GM12878 (cell line): Measurements from ENCODE around the gene TMEM179B. TPM values are rescaled to one million over a fixed set of nuclear protein-coding genes. Genes with fewer than 3 reads are reported as not detected.

Experiments
- ATAC-seq: fragments of 200-7000 bp; cut with Tn5 transposase; 3 replicates; pipeline ENCODE4 v1.9.1; 2020; ENCODE audit warnings: mild to moderate bottlenecking, moderate library complexity
- BruUV-seq: library from RNA; stranded (reverse); fragments of 400-500 nt; replicated peaks from 2 replicates; lab custom pipeline; 2021; lab: Mats Ljungman, UMichigan
- CTCF ChIA-PET: fragments of 300-600 bp; sonication (Branson Sonifier 250); formaldehyde crosslinking; extraction: SDS; loops from one replicate; lab custom pipeline; 2021; ENCODE audit warnings: inconsistent platforms; lab: Yijun Ruan, JAX
- POLR2A ChIA-PET: fragments of 350-600 bp; formaldehyde crosslinking; extraction: SDS; loops from one replicate; lab custom pipeline; 2021; ENCODE audit warnings: inconsistent platforms; lab: Charles Lee
- RAD21 ChIA-PET: fragments of 300-600 bp; sonication (Branson Sonifier 250); formaldehyde crosslinking; loops from one replicate; lab custom pipeline; 2023; ENCODE audit warnings: antibody characterized with exemption; ENCODE audit not compliant: unreplicated experiment; lab: Charles Lee
- SMC1A ChIA-PET: fragments of 300-600 bp; sonication (Branson Sonifier 250); formaldehyde crosslinking; loops from one replicate; lab custom pipeline; 2023; ENCODE audit not compliant: unreplicated experiment, uncharacterized antibody; lab: Charles Lee
- DNase-seq: peaks from one replicate; pipeline ENCODE4 v3.0.0-alpha.2; 2011; ENCODE audit warnings: low read depth, low spot score
- FAIRE-seq: peaks from 3 replicates; lab custom pipeline; 2011; peaks lifted over from hg19 to GRCh38; lab: Jason Lieb, UNC
- H2AFZ ChIP-seq: 2 replicates; pipeline ENCODE4 v1.6.0; 2011; ENCODE audit warnings: low read depth, low read length, control low read depth; ENCODE audit not compliant: control insufficient read depth
- H3K27ac ChIP-seq: 2 replicates; pipeline ENCODE4 v1.5.1; 2011; ENCODE audit warnings: control low read depth; ENCODE audit not compliant: control insufficient read depth, insufficient read depth
- H3K27me3 ChIP-seq, 2 experiments: replicated peaks in 1 of 2; 2 replicates each; pipeline versions ENCODE4 v1.6.0 to v1.6.1; 2011; ENCODE audit warnings: low read length in 1 of 2; ENCODE audit not compliant: control insufficient read depth in 2 of 2, insufficient read depth in 2 of 2
- H3K36me3 ChIP-seq, 2 experiments: 2 replicates each; pipeline ENCODE4 v1.5.1; 2011; ENCODE audit warnings: low read length in 1 of 2; ENCODE audit not compliant: control insufficient read depth in 2 of 2, insufficient read depth in 2 of 2
- H3K4me1 ChIP-seq: 2 replicates; pipeline ENCODE4 v1.6.1; 2011; ENCODE audit warnings: mild to moderate bottlenecking, low read length, moderate library complexity, mixed read lengths; ENCODE audit not compliant: control insufficient read depth, insufficient read depth
- H3K4me2 ChIP-seq: 2 replicates; pipeline ENCODE4 v1.6.0; 2011; ENCODE audit warnings: control low read depth; ENCODE audit not compliant: control insufficient read depth, insufficient read depth
- H3K4me3 ChIP-seq: fragments of 200-600 bp; sonication (generic); 2 replicates; pipeline ENCODE4 v1.5.1; 2016
- H3K79me2 ChIP-seq: 2 replicates; pipeline ENCODE4 v1.6.0; 2011; ENCODE audit warnings: low read length; ENCODE audit not compliant: control insufficient read depth, insufficient read depth
- H3K9ac ChIP-seq: 2 replicates; pipeline ENCODE4 v1.8.0; 2011; ENCODE audit warnings: low read length, control low read depth, mixed read lengths; ENCODE audit not compliant: control insufficient read depth, insufficient read depth
- H3K9me3 ChIP-seq: replicated peaks from 3 replicates; pipeline ENCODE4 v1.5.1; 2011; ENCODE audit warnings: mild to moderate bottlenecking, low read length; ENCODE audit not compliant: control insufficient read depth, insufficient read depth
- H4K20me1 ChIP-seq: 2 replicates; pipeline ENCODE4 v1.6.0; 2011; ENCODE audit not compliant: control insufficient read depth, insufficient read depth
- BCL11A ChIP-seq: IDR thresholded peaks from 2 replicates; pipeline ENCODE4 v1.6.1; 2011; ENCODE audit warnings: low read depth, low read length
- RCOR1 ChIP-seq: conservative IDR thresholded peaks from 2 replicates; pipeline ENCODE4 v1.6.1; 2012; ENCODE audit warnings: low read depth, low read length, improper control_type of control experiment
- ZSCAN29 ChIP-seq: fragments of 450-650 bp; IDR thresholded peaks from 2 replicates; pipeline ENCODE4 v1.6.1; 2017; ENCODE audit warnings: mild to moderate bottlenecking, moderate library complexity
- WGBS: methylation state at CpG from one replicate; pipeline ENCODE4 v1.1.6; 2016; ENCODE audit warnings: low lambda C conversion rate; ENCODE audit not compliant: insufficient replicate concordance, insufficient coverage; ENCODE audit errors: missing lambda C conversion rate; 5-methylcytosine and 5-hydroxymethylcytosine counted together
- in situ Hi-C: fragments of 300-500 bp; cut with MboI; formaldehyde crosslinking; loops from 9 replicates; pipeline ENCODE4 v1.14.3; 2018; ENCODE audit warnings: mixed read lengths
- intact Hi-C: fragments of 100-400 bp; cut with micrococcal nuclease; formaldehyde crosslinking; loops from one replicate; pipeline ENCODE4 v1.14.2; 2022; ENCODE audit not compliant: unreplicated experiment
- polyA plus RNA-seq, 11 experiments: library from polyadenylated mRNA; depleted of rRNA in 4 of 11; unstranded in 6 of 11; stranded (reverse) in 5 of 11; fragments of >200 nt; fragmentation: Nextera tagmentation in 4 of 11; fragmentation: Illumina TruSeq in 1 of 11; extraction: Ambion mirVana in 4 of 11; extraction: Trizol in 1 of 11; gene quantifications; 1 replicate in 1 of 11; 2 replicates in 10 of 11; pipeline versions ENCODE4 v1.2.1 to v1.2.3, GENCODE V29; 2011 to 2016; ENCODE audit warnings: inconsistent platforms in 2 of 11, missing spikeins in 2 of 11, low read depth in 1 of 11
- total RNA-seq, 4 experiments: library from RNA; depleted of rRNA in 3 of 4; stranded (reverse); fragments of >200 nt in 3 of 4; fragmentation: Illumina TruSeq in 1 of 4; extraction: Trizol in 1 of 4; gene quantifications; 2 replicates each; pipeline versions ENCODE4 v1.2.1 to v1.2.3, GENCODE V29; 2013 to 2021
- TF ChIP-seq, protein P1 (sequence below): fragments of 450-650 bp; IDR thresholded peaks from 2 replicates; pipeline ENCODE4 v1.6.1; 2014; ENCODE audit warnings: mild to moderate bottlenecking
- TF ChIP-seq, protein P2 (sequence below): fragments of 450-650 bp; IDR thresholded peaks from 2 replicates; pipeline ENCODE4 v1.6.1; 2018; ENCODE audit warnings: borderline replicate concordance, mild to moderate bottlenecking; ENCODE audit not compliant: partially characterized antibody

TMEM179B gene
- total and polyA plus RNA-seq, 10 of the 15 experiments (the other 5 are each of a cell fraction or from before 2014, with no cell fraction given): 21.7 to 82.4 (median 42.0) TPM

DNA sequence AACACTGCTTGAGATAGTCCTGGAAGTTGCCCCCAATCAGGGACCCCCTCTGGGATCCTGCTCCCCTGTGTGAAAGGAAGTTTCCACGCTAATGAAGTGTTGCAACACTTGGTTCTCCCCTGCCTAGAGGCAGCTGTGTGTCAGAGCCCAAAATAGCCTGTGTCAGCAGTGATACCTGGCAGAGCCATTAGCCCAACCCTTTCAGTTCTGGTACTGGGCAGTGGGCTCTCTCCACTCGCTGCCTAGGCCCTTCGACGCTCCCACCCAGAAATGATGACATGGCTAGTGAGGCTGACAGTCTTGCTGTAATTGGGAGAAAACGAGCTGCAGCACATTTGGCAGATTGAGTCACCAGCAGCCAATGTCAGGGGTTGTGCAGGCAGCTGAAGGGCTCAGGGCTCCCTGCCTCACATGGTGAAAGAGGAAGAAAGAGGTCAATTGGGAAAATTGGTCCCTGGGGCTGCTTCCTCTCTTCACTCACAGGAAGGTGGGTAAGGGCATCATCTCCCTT lies 19.5 kb downstream of the TMEM179B start:
- Histone ChIP-seq H3K4me1 (peaks cover 15% of the 10 kb centered on the region), H3K36me3 (peaks cover 2 to 13% of the 10 kb centered on the region in 2 experiments; a peak in 3 of 4 replicates), H3K9ac (peak overlapping the region; percentile 95), H2AFZ (no peak overlapping the region; the same call in 1 of the 2 replicates), H3K79me2 (peaks cover 25% of the 10 kb centered on the region), H4K20me1 (no peaks in the 10 kb centered on the region), H3K27me3 (no peaks in the 10 kb centered on the region), H3K27ac (peak overlapping the region; percentile 69), H3K4me3 (peak overlapping the region; percentile 85; the same call in 1 of the 2 replicates), H3K4me2 (peak overlapping the region; percentile 91), H3K9me3 (no peaks in the 10 kb centered on the region)
- ChIA-PET POLR2A (interaction anchor here (0.5 to 2.2 kb wide), 19 partner anchors 8 to 1398 kb away, joined by 3 to 17 read pairs (median 6); partner anchors contain the start of genes STX5, TEX54, TMEM179B and TMEM223), CTCF (interaction anchor here (0.9 to 1.9 kb wide), 5 partner anchors 9 to 125 kb away, joined by 3 to 15 read pairs (median 3); no protein-coding TSS in a partner anchor), SMC1A (interaction anchor here (0.6 to 2.1 kb wide), 9 partner anchors 9 to 142 kb away, joined by 3 to 10 read pairs (median 3); partner anchors contain the start of gene STX5), RAD21 (interaction anchor here (0.9 to 2.0 kb wide), 8 partner anchors 9 to 141 kb away, joined by 3 to 9 read pairs (median 4); partner anchors contain the start of genes C11orf98, CSKMT, STX5 and TEX54)
- DNase-seq (no peak), FAIRE-seq (no peak), ATAC-seq (no peak)
- intact Hi-C loops (no loop called here), in situ Hi-C loops (no loop called here)
- TF ChIP-seq, protein P1, sequence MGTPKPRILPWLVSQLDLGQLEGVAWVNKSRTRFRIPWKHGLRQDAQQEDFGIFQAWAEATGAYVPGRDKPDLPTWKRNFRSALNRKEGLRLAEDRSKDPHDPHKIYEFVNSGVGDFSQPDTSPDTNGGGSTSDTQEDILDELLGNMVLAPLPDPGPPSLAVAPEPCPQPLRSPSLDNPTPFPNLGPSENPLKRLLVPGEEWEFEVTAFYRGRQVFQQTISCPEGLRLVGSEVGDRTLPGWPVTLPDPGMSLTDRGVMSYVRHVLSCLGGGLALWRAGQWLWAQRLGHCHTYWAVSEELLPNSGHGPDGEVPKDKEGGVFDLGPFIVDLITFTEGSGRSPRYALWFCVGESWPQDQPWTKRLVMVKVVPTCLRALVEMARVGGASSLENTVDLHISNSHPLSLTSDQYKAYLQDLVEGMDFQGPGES: no peak
- TF ChIP-seq ZSCAN29 (no peak), RCOR1 (no peak), BCL11A (no peak)
- TF ChIP-seq, protein P2, sequence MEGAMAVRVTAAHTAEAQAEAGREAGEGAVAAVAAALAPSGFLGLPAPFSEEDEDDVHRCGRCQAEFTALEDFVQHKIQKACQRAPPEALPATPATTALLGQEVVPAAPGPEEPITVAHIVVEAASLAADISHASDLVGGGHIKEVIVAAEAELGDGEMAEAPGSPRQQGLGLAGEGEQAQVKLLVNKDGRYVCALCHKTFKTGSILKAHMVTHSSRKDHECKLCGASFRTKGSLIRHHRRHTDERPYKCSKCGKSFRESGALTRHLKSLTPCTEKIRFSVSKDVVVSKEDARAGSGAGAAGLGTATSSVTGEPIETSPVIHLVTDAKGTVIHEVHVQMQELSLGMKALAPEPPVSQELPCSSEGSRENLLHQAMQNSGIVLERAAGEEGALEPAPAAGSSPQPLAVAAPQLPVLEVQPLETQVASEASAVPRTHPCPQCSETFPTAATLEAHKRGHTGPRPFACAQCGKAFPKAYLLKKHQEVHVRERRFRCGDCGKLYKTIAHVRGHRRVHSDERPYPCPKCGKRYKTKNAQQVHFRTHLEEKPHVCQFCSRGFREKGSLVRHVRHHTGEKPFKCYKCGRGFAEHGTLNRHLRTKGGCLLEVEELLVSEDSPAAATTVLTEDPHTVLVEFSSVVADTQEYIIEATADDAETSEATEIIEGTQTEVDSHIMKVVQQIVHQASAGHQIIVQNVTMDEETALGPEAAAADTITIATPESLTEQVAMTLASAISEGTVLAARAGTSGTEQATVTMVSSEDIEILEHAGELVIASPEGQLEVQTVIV: no peak
- no TSS peak for BruUV-seq
- WGBS: 42% methylated on average over 5 of the region's 5 CpGs
